K562 (cell line): ENCODE data around the gene SLC43A1. TPM values are rescaled to one million over a fixed set of nuclear protein-coding genes. Genes with fewer than 3 reads are reported as not detected.

Source experiments
- FOXK1 ChIP-seq: sonication (generic); formaldehyde crosslinking; IDR thresholded peaks from 2 replicates; pipeline ENCODE4 v1.8.0; 2022; ENCODE audit warnings: missing genetic modification reagents, mild to moderate bottlenecking, borderline replicate concordance
- FOXK2 ChIP-seq, 2 experiments: fragments of 450-650 bp; IDR thresholded peaks in 1 of 2; conservative IDR thresholded peaks in 1 of 2; 2 replicates each; pipeline ENCODE4 v1.6.1; 2016; ENCODE audit warnings: low read depth in 2 of 2, mild to moderate bottlenecking in 1 of 2
- HDAC8 ChIP-seq: fragments of 450-650 bp; IDR thresholded peaks from 2 replicates; pipeline ENCODE4 v1.6.1; 2016; ENCODE audit warnings: mild to moderate bottlenecking, missing genetic modification characterization, moderate library complexity, missing compliant biosample characterization
- MECOM ChIP-seq: fragments of 250-450 bp; sonication (Bioruptor Pico); IDR thresholded peaks from 2 replicates; pipeline ENCODE4 v1.8.0; 2022; ENCODE audit warnings: inconsistent platforms
- NFIC ChIP-seq: fragments of 450-650 bp; IDR thresholded peaks from 2 replicates; pipeline ENCODE4 v1.6.1; 2017; ENCODE audit warnings: mild to moderate bottlenecking, inconsistent platforms
- RAD21 ChIP-seq, 2 experiments: fragments of 250-450 bp in 1 of 2; fragments of 450-650 bp in 1 of 2; sonication (Bioruptor Pico) in 1 of 2; formaldehyde crosslinking in 1 of 2; IDR thresholded peaks in 1 of 2; conservative IDR thresholded peaks in 1 of 2; 2 replicates each; pipeline versions ENCODE4 v1.4.0 to v1.8.0; 2020 to 2022; ENCODE audit warnings: mild to moderate bottlenecking in 2 of 2, moderate library complexity in 1 of 2
- RB1 ChIP-seq: fragments of 450-650 bp; IDR thresholded peaks from 2 replicates; pipeline ENCODE4 v1.6.1; 2017; ENCODE audit warnings: low read depth, mild to moderate bottlenecking
- RBFOX2 ChIP-seq: fragments of 200-400 bp; formaldehyde crosslinking; IDR thresholded peaks from 2 replicates; pipeline ENCODE4 v1.6.1; 2017; ENCODE audit warnings: low read depth, mild to moderate bottlenecking, low read length, moderate library complexity
- RCOR1 ChIP-seq, 2 experiments: IDR thresholded peaks; 2 replicates each; pipeline ENCODE4 v1.6.1; 2012; ENCODE audit warnings: low read depth in 2 of 2, low read length in 2 of 2, borderline replicate concordance in 1 of 2, improper control_type of control experiment in 1 of 2
- SIN3A ChIP-seq, 2 experiments: fragments of 150-350 bp in 1 of 2; IDR thresholded peaks; 2 replicates each; pipeline ENCODE4 v1.6.1; 2011 to 2016; ENCODE audit warnings: borderline replicate concordance in 2 of 2, low read depth in 2 of 2, low read length in 2 of 2, mild to moderate bottlenecking in 2 of 2, moderate library complexity in 2 of 2; ENCODE audit not compliant: control insufficient read depth in 1 of 2
- SP1 ChIP-seq: sonication (generic); formaldehyde crosslinking; IDR thresholded peaks from 2 replicates; pipeline ENCODE4 v1.8.1; 2022; ENCODE audit warnings: mild to moderate bottlenecking, missing genetic modification reagents
- STAG1 ChIP-seq: sonication (generic); formaldehyde crosslinking; IDR thresholded peaks from 2 replicates; pipeline ENCODE4 v1.5.0; 2020; ENCODE audit warnings: missing genetic modification reagents, borderline replicate concordance
- ZFP1 ChIP-seq: fragments of 450-650 bp; formaldehyde crosslinking; IDR thresholded peaks from 2 replicates; pipeline ENCODE4 v1.4.0; 2020; ENCODE audit warnings: mild to moderate bottlenecking, mixed read lengths
- ZNF766 ChIP-seq: fragments of 200-800 bp; sonication (Bioruptor generic); conservative IDR thresholded peaks from 2 replicates; pipeline ENCODE4 v1.6.1; 2016; ENCODE audit warnings: missing genetic modification characterization, missing compliant biosample characterization
- polyA plus RNA-seq, 8 experiments: library from polyadenylated mRNA; depleted of rRNA in 4 of 8; stranded (reverse) in 5 of 8; unstranded in 3 of 8; fragments of >200 nt; fragmentation: Nextera tagmentation in 2 of 8; fragmentation: Illumina TruSeq in 1 of 8; extraction: Ambion mirVana in 2 of 8; extraction: Trizol in 1 of 8; gene quantifications; 2 replicates each; pipeline versions ENCODE4 v1.2.1 to v1.2.3, GENCODE V29; 2011 to 2014; ENCODE audit warnings: inconsistent platforms in 1 of 8, missing spikeins in 1 of 8
- total RNA-seq, 7 experiments: library from RNA; depleted of rRNA in 6 of 7; stranded (reverse); fragments of >200 nt in 6 of 7; fragmentation: Illumina TruSeq in 2 of 7; extraction: Trizol in 2 of 7; gene quantifications; 2 replicates each; pipeline versions ENCODE4 v1.2.1 to v1.2.3, GENCODE V29; 2011 to 2021; ENCODE audit warnings: low replicate concordance in 1 of 7
- TF ChIP-seq, protein P1 (sequence below): IDR thresholded peaks from 2 replicates; pipeline ENCODE4 v1.6.1; 2011; ENCODE audit not compliant: insufficient read length; ENCODE audit errors: extremely low read depth
- TF ChIP-seq, protein P2 (sequence below): IDR thresholded peaks from 2 replicates; pipeline ENCODE4 v1.6.1; 2011; ENCODE audit warnings: borderline replicate concordance, low read depth, mild to moderate bottlenecking, moderate library complexity, low read length; ENCODE audit not compliant: insufficient read depth, poor library complexity, severe bottlenecking
- TF ChIP-seq, protein P3 (sequence below): fragments of 200-800 bp; sonication (Bioruptor generic); IDR thresholded peaks from 2 replicates; pipeline ENCODE4 v1.6.1; 2017; ENCODE audit warnings: missing genetic modification characterization, missing compliant biosample characterization
- TF ChIP-seq, protein P4 (sequence below), 2 experiments: IDR thresholded peaks; 2 replicates each; pipeline ENCODE4 v1.6.1; 2011; ENCODE audit warnings: borderline replicate concordance in 1 of 2, control low read depth in 1 of 2, low read depth in 1 of 2, low read length in 1 of 2, mild to moderate bottlenecking in 1 of 2, mixed read lengths in 1 of 2, moderate library complexity in 1 of 2; ENCODE audit not compliant: insufficient read depth in 1 of 2, insufficient read length in 1 of 2, poor library complexity in 1 of 2, severe bottlenecking in 1 of 2; ENCODE audit errors: extremely low read depth in 1 of 2
- TF ChIP-seq, protein P5 (sequence below): fragments of 250-450 bp; sonication (Bioruptor Pico); IDR thresholded peaks from 2 replicates; pipeline ENCODE4 v1.9.0; 2021; ENCODE audit warnings: mild to moderate bottlenecking

The SLC43A1 gene
- total and polyA plus RNA-seq, 9 of the 15 experiments (the other 6 are each of a cell fraction or from before 2014, with no cell fraction given) = 2.6 to 41.8 (median 24.6) TPM

DNA sequence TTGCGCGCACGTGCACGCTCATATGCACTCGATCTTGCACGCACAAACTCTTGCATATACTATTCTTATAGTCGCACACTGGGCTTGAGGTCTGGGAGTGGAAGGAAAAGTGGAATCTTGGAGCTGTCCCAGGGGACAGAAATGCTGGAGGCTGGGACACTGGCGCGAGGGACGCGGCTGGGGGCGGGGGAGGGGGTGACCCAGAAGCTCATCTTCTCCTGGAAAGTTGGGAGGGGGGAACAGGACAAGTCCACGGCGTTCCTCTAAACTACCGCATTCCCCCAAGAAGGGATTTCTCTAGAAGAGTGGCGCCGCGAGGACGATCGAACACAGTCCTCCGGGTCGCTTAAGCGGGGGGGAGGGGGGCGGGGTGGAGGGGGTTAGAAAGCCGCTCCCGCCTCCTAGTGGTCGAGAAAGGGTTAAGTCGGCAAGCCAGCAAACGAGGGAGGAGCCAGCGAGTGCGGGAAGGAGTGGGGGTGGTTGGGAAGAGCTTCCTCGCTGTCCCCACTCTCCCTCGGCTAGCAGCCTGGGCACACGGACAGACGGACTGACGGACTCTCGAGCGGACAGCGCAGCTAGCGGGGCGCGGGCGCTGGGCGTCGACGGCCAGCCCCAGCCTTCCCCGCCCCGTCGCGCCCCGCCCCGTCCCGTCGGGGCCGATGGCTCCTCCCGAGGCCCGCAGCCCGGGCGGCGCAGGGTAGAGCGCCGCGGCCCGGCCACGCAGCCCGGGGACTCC lies 55.3 kb downstream of the SLC43A1 start, which contains the start of gene RTN4RL2 (continued):
- TF ChIP-seq, protein P1, sequence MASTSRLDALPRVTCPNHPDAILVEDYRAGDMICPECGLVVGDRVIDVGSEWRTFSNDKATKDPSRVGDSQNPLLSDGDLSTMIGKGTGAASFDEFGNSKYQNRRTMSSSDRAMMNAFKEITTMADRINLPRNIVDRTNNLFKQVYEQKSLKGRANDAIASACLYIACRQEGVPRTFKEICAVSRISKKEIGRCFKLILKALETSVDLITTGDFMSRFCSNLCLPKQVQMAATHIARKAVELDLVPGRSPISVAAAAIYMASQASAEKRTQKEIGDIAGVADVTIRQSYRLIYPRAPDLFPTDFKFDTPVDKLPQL = no peak
- no peak for TF ChIP-seq STAG1 (CRISPR knock-in tag)
- TF ChIP-seq FOXK1 = no peak
- TF ChIP-seq FOXK2 (conservative IDR thresholded peaks at IDR 0.05 in 1 of 2, IDR thresholded peaks at IDR 0.05 in 1 of 2; ENCODE audit: low read depth in 2 of 2) = no peak
- no peak for TF ChIP-seq HDAC8
- 0 out of 2 replicates have a peak, but pooled peaks have one; percentile 45 for TF ChIP-seq RB1
- no peak for TF ChIP-seq MECOM (CRISPR knock-in tag)
- TF ChIP-seq RAD21 (CRISPR knock-in tag; conservative IDR thresholded peaks at IDR 0.05 in 1 of 2, IDR thresholded peaks at IDR 0.05 in 1 of 2) = 0 out of 4 replicates have a peak, but pooled peaks of 1 of the 2 experiments have one; percentile 4
- no peak for TF ChIP-seq ZFP1 (CRISPR knock-in tag)
- TF ChIP-seq RBFOX2 = peak; percentile 54; the same call in 1 of the 2 replicates
- TF ChIP-seq SP1 (CRISPR knock-in tag) = no peak
- TF ChIP-seq, protein P2, sequence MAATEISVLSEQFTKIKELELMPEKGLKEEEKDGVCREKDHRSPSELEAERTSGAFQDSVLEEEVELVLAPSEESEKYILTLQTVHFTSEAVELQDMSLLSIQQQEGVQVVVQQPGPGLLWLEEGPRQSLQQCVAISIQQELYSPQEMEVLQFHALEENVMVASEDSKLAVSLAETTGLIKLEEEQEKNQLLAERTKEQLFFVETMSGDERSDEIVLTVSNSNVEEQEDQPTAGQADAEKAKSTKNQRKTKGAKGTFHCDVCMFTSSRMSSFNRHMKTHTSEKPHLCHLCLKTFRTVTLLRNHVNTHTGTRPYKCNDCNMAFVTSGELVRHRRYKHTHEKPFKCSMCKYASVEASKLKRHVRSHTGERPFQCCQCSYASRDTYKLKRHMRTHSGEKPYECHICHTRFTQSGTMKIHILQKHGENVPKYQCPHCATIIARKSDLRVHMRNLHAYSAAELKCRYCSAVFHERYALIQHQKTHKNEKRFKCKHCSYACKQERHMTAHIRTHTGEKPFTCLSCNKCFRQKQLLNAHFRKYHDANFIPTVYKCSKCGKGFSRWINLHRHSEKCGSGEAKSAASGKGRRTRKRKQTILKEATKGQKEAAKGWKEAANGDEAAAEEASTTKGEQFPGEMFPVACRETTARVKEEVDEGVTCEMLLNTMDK = peak; percentile 1
- TF ChIP-seq SIN3A (IDR thresholded peaks at IDR 0.05; ENCODE audit: borderline replicate concordance in 2 of 2, control insufficient read depth in 1 of 2, low read depth in 2 of 2, low read length in 2 of 2) = 0 out of 4 replicates have a peak, but pooled peaks of 1 of the 2 experiments have one; percentile 5
- TF ChIP-seq RCOR1 (IDR thresholded peaks at IDR 0.05; ENCODE audit: borderline replicate concordance in 1 of 2, low read depth in 2 of 2, low read length in 2 of 2) = peak in 1 of 2 experiments; percentile 36; a peak in 1 of 4 replicates
- TF ChIP-seq, protein P3, sequence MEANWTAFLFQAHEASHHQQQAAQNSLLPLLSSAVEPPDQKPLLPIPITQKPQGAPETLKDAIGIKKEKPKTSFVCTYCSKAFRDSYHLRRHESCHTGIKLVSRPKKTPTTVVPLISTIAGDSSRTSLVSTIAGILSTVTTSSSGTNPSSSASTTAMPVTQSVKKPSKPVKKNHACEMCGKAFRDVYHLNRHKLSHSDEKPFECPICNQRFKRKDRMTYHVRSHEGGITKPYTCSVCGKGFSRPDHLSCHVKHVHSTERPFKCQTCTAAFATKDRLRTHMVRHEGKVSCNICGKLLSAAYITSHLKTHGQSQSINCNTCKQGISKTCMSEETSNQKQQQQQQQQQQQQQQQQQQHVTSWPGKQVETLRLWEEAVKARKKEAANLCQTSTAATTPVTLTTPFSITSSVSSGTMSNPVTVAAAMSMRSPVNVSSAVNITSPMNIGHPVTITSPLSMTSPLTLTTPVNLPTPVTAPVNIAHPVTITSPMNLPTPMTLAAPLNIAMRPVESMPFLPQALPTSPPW (CRISPR knock-in tag) = peak; percentile 94
- TF ChIP-seq, protein P4, sequence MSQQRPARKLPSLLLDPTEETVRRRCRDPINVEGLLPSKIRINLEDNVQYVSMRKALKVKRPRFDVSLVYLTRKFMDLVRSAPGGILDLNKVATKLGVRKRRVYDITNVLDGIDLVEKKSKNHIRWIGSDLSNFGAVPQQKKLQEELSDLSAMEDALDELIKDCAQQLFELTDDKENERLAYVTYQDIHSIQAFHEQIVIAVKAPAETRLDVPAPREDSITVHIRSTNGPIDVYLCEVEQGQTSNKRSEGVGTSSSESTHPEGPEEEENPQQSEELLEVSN (IDR thresholded peaks at IDR 0.05; ENCODE audit: borderline replicate concordance in 1 of 2, extremely low read depth in 1 of 2, insufficient read depth in 1 of 2, insufficient read length in 1 of 2, low read depth in 1 of 2, low read length in 1 of 2, poor library complexity in 1 of 2, severe bottlenecking in 1 of 2) = peak; percentile 21 to 55
- peak; percentile 83 for TF ChIP-seq NFIC
- TF ChIP-seq, protein P5, sequence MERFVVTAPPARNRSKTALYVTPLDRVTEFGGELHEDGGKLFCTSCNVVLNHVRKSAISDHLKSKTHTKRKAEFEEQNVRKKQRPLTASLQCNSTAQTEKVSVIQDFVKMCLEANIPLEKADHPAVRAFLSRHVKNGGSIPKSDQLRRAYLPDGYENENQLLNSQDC (CRISPR knock-in tag) = no peak
- 0 out of 2 replicates have a peak, but pooled peaks have one; percentile 19 for TF ChIP-seq ZNF766 (CRISPR knock-in tag)
